PC-3 (cell line): ENCODE data around the gene LNX1. TPM values are rescaled to one million over a fixed set of nuclear protein-coding genes. Genes with fewer than 3 reads are reported as not detected.

Source experiments
- ATAC-seq: fragments of 200-7000 bp; cut with Tn5 transposase; 2 replicates; pipeline ENCODE4 v1.9.1; 2020; ENCODE audit warnings: mild to moderate bottlenecking, moderate library complexity
- BruUV-seq: library from RNA; stranded (reverse); fragments of 400-500 nt; replicated peaks from 2 replicates; lab custom pipeline; 2021; lab: Mats Ljungman, UMichigan
- CTCF ChIA-PET: fragments of 300-600 bp; sonication (Branson Sonifier 250); formaldehyde crosslinking; loops from one replicate; lab custom pipeline; 2022; ENCODE audit warnings: antibody characterized with exemption; lab: Charles Lee
- POLR2A ChIA-PET: fragments of 300-600 bp; sonication (Branson Sonifier 250); formaldehyde crosslinking; loops from one replicate; lab custom pipeline; 2022; ENCODE audit warnings: antibody characterized with exemption; ENCODE audit not compliant: unreplicated experiment; lab: Charles Lee
- DNase-seq: peaks from one replicate; pipeline ENCODE4 v3.0.0-alpha.2; 2015
- H2AFZ ChIP-seq: fragments of 300-600 bp; sonication (generic); 2 replicates; pipeline ENCODE4 v1.6.0; 2016; ENCODE audit warnings: antibody characterized with exemption, low read length
- H3F3A ChIP-seq: fragments of 300-600 bp; sonication (generic); one replicate; pipeline ENCODE4 v1.6.0; 2017; ENCODE audit warnings: antibody characterized with exemption, low read length, control low read depth, mild to moderate bottlenecking; ENCODE audit not compliant: unreplicated experiment
- H3K27ac ChIP-seq: fragments of 300-600 bp; sonication (generic); 2 replicates; pipeline ENCODE4 v1.5.1; 2016; ENCODE audit warnings: mild to moderate bottlenecking, low read length
- H3K27me3 ChIP-seq: fragments of 300-600 bp; sonication (generic); 2 replicates; pipeline ENCODE4 v1.6.1; 2016; ENCODE audit warnings: low read length, mixed read lengths
- H3K36me3 ChIP-seq: fragments of 300-600 bp; sonication (generic); 2 replicates; pipeline ENCODE4 v1.6.1; 2016; ENCODE audit warnings: low read depth, mixed run types, low read length, mixed read lengths
- H3K4me1 ChIP-seq: fragments of 300-600 bp; sonication (generic); 2 replicates; pipeline ENCODE4 v1.5.1; 2016; ENCODE audit warnings: low read length; ENCODE audit not compliant: insufficient read depth
- H3K4me2 ChIP-seq: fragments of 300-600 bp; sonication (generic); 2 replicates; pipeline ENCODE4 v1.6.0; 2016; ENCODE audit warnings: low read length
- H3K4me3 ChIP-seq: fragments of 300-600 bp; sonication (generic); 2 replicates; pipeline ENCODE4 v1.5.1; 2016; ENCODE audit warnings: mild to moderate bottlenecking, low read length, mixed read lengths
- H3K79me2 ChIP-seq: fragments of 300-600 bp; sonication (generic); 2 replicates; pipeline ENCODE4 v1.6.1; 2017; ENCODE audit warnings: low read length, mixed read lengths
- H3K9ac ChIP-seq: fragments of 300-600 bp; sonication (generic); 2 replicates; pipeline ENCODE4 v1.6.0; 2016; ENCODE audit warnings: mild to moderate bottlenecking, low read length
- H3K9me2 ChIP-seq: fragments of 300-600 bp; sonication (generic); replicated peaks from 2 replicates; pipeline ENCODE4 v1.6.1; 2016; ENCODE audit warnings: mixed run types, low read length, mixed read lengths
- H3K9me3 ChIP-seq: fragments of 300-600 bp; sonication (generic); 2 replicates; pipeline ENCODE4 v1.6.1; 2016; ENCODE audit warnings: low read length, mixed read lengths
- H4K20me1 ChIP-seq: fragments of 300-600 bp; sonication (generic); 2 replicates; pipeline ENCODE4 v1.6.1; 2016; ENCODE audit warnings: low read length, mixed read lengths
- EZH2 ChIP-seq: fragments of 300-600 bp; sonication (generic); IDR thresholded peaks from one replicate; pipeline ENCODE4 v1.6.1; 2017; ENCODE audit warnings: antibody characterized with exemption, mild to moderate bottlenecking, low read length; ENCODE audit not compliant: unreplicated experiment
- EZH2phosphoT487 ChIP-seq: fragments of 300-600 bp; sonication (generic); IDR thresholded peaks from 2 replicates; pipeline ENCODE4 v1.6.1; 2018; ENCODE audit warnings: mild to moderate bottlenecking, antibody characterized with exemption, low read length, borderline replicate concordance
- intact Hi-C: fragments of 100-400 bp; cut with micrococcal nuclease; formaldehyde crosslinking; loops from 2 replicates; pipeline ENCODE4 v1.9.0; 2023
- total RNA-seq: library from RNA; depleted of rRNA; stranded (reverse); fragments of >200 nt; gene quantifications from 2 replicates; pipeline ENCODE4 v1.2.3, GENCODE V29; 2014
- TF ChIP-seq, protein P1 (sequence below): fragments of 300-600 bp; sonication (generic); conservative IDR thresholded peaks from 2 replicates; pipeline ENCODE4 v1.5.1; 2017; ENCODE audit warnings: antibody characterized with exemption, low read depth, mild to moderate bottlenecking, low read length

LNX1 gene
- total RNA-seq, 1 experiment from 2014 or later: 2.8 TPM

DNA sequence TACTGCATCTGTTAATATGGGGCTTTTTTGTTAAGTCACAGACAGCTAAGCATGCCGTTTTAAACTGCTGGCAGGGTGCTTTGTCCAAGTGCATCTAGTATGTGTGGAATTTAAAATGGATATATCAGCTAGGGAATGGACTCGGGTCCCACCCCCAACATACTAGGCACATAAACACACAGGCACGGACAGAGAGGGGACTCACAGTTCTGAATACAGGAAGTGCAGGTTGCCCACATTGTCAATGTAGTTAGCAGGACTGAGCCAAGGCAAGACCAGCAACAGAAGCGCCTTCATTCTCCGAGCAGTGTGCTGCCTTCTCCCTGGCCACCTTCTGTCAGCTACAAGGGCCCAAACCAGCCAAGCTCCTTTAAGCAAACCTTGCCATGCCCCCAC lies 33.6 kb downstream of the LNX1 start:
- peaks cover 22% of the 10 kb centered on the region for H3K4me1 ChIP-seq
- TF ChIP-seq, protein P1, sequence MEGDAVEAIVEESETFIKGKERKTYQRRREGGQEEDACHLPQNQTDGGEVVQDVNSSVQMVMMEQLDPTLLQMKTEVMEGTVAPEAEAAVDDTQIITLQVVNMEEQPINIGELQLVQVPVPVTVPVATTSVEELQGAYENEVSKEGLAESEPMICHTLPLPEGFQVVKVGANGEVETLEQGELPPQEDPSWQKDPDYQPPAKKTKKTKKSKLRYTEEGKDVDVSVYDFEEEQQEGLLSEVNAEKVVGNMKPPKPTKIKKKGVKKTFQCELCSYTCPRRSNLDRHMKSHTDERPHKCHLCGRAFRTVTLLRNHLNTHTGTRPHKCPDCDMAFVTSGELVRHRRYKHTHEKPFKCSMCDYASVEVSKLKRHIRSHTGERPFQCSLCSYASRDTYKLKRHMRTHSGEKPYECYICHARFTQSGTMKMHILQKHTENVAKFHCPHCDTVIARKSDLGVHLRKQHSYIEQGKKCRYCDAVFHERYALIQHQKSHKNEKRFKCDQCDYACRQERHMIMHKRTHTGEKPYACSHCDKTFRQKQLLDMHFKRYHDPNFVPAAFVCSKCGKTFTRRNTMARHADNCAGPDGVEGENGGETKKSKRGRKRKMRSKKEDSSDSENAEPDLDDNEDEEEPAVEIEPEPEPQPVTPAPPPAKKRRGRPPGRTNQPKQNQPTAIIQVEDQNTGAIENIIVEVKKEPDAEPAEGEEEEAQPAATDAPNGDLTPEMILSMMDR: no peak
- TF ChIP-seq EZH2phosphoT487 (no peak), EZH2 (no peak)
- H4K20me1 ChIP-seq: no peaks in the 10 kb centered on the region
- no peak overlapping the region for H3K4me2 ChIP-seq
- BruUV-seq: no TSS peak
- ChIA-PET POLR2A (no interaction called here), CTCF (no interaction called here)
- H3K9me2 ChIP-seq: no peaks in the 10 kb centered on the region
- ATAC-seq: no peak
- H3K9me3 ChIP-seq: no peaks in the 10 kb centered on the region
- H3K36me3 ChIP-seq: no peaks in the 10 kb centered on the region
- H3K27ac ChIP-seq: no peak overlapping the region
- no peaks in the 10 kb centered on the region for H3K79me2 ChIP-seq
- no peak overlapping the region for H2AFZ ChIP-seq
- no peaks in the 10 kb centered on the region for H3K27me3 ChIP-seq
- intact Hi-C loops: loop anchor here (2.0 to 5.0 kb wide), 2 partner anchors 19 to 65 kb away; no protein-coding TSS in a partner anchor
- no peak overlapping the region for H3K4me3 ChIP-seq
- H3F3A ChIP-seq: no peaks in the 10 kb centered on the region
- H3K9ac ChIP-seq: no peak overlapping the region
- DNase-seq: no peak

DNA sequence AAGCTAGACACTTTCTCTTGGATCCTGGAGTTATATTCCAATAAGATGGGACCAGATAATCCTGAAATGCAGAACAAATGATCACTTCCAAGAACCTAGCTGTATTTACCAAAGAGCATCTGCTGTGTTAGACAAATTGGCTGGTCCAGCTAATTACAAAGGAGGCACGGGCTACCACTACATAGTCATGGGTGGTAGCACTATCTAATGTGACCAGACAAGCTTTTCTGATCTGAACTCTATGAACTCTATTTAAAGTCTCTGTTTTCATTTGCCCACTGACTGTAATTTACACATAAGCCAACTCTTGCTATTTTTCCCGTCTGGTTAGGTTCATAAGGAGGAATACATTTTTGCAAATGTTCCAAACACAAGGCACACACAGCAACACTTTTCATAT lies 34.6 kb downstream of the LNX1 start:
- intact Hi-C loops: loop anchor here (5.0 kb wide), 1 partner anchor 64 kb away; no protein-coding TSS in a partner anchor
- POLR2A ChIA-PET: no interaction called here
- no peak for TF ChIP-seq EZH2
- TF ChIP-seq EZH2phosphoT487: no peak
- TF ChIP-seq, protein P1: no peak

GRCh38 chr4:53553486-53554210 lies 37.6 kb downstream of the LNX1 start:
- Histone ChIP-seq H3K79me2 (no peaks in the 10 kb centered on the region), H3K9me3 (no peaks in the 10 kb centered on the region), H3K27ac (no peak overlapping the region), H3K4me2 (no peak overlapping the region), H3K9ac (no peak overlapping the region), H2AFZ (no peak overlapping the region), H4K20me1 (no peaks in the 10 kb centered on the region), H3K36me3 (no peaks in the 10 kb centered on the region), H3F3A (no peaks in the 10 kb centered on the region), H3K9me2 (no peaks in the 10 kb centered on the region), H3K27me3 (no peaks in the 10 kb centered on the region), H3K4me3 (no peak overlapping the region), H3K4me1 (peaks cover 12% of the 10 kb centered on the region)
- ChIA-PET POLR2A (no interaction called here), CTCF (no interaction called here)
- ATAC-seq (no peak), DNase-seq (no peak)
- TF ChIP-seq EZH2: no peak
- TF ChIP-seq EZH2phosphoT487: no peak
- TF ChIP-seq, protein P1: no peak
- intact Hi-C loops: no loop called here
- BruUV-seq: no TSS peak

More for the DNA sequence above, 34.6 kb downstream of the LNX1 start:
- Histone ChIP-seq H3K79me2 (no peaks in the 10 kb centered on the region), H3K4me3 (no peak overlapping the region), H3K27ac (no peak overlapping the region), H3K27me3 (no peaks in the 10 kb centered on the region), H3K9me3 (no peaks in the 10 kb centered on the region), H3F3A (no peaks in the 10 kb centered on the region), H3K9me2 (no peaks in the 10 kb centered on the region), H3K4me2 (no peak overlapping the region), H2AFZ (no peak overlapping the region), H4K20me1 (no peaks in the 10 kb centered on the region), H3K36me3 (no peaks in the 10 kb centered on the region), H3K4me1 (peaks cover 22% of the 10 kb centered on the region), H3K9ac (no peak overlapping the region)
- DNase-seq (no peak), ATAC-seq (no peak)
- CTCF ChIA-PET: no interaction called here
- no TSS peak for BruUV-seq
